ENCODE results near the gene EREG.

- TF ChIP-seq CTCF (IDR thresholded peaks at IDR 0.05) (no peak), EP300 (IDR thresholded peaks at IDR 0.05) (no peak), POLR2A (IDR thresholded peaks at IDR 0.05; ENCODE audit: low read depth) (no peak), POLR2AphosphoS5 (IDR thresholded peaks at IDR 0.05) (no peak)
Observed at GRCh38 chr4:74322301-74322700, 42.6 kb upstream of the EREG start.
